ENCODE results near the gene CDADC1. TPM values are rescaled to one million over a fixed set of nuclear protein-coding genes. Genes with fewer than 3 reads are reported as not detected.
"Not testable (repeated sequence)": the region's sequence is repeated elsewhere in the genome, so short reads cannot be mapped to it uniquely, and the experiment has no call there.

Gene CDADC1
- total RNA-seq, 2 experiments from 2014 or later = 9.6 to 10.5 TPM

DNA sequence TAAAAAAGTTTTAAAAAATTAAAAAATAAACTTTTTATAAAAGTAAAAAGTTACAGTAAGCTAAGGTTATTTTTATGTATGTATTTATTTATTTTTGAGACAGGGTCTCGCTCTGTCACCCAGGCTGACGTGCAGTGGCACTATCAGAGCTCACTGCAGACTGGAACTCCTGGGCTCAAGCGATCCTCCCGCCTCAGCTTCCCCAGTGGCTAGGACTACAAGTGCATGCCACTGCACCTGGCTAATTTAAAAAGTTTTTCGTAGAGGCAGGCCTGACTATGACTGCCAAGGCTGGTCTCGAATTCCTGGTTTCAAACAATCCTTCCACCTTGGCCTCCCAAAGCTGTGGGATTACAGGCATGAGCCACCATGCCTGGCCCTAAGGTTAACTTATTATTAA, 64.1 kb downstream of the CDADC1 start:
- Mint-ChIP-seq H3K9me3 (no peaks in the 10 kb centered on the region), H3K27ac (no peak overlapping the region), H3K27me3 (no peaks in the 10 kb centered on the region), H3K4me3 (no peak overlapping the region), H3K4me1 (no peaks in the 10 kb centered on the region), H3K36me3 (ENCODE audit: low read depth) (no peaks in the 10 kb centered on the region)
- ChIA-PET POLR2A (no interaction called here), CTCF (interaction anchor here (1.1 to 1.5 kb wide), 3 partner anchors 11 to 295 kb away, joined by 3 read pairs; no protein-coding TSS in a partner anchor)
- DNase-seq = no peak

DNA sequence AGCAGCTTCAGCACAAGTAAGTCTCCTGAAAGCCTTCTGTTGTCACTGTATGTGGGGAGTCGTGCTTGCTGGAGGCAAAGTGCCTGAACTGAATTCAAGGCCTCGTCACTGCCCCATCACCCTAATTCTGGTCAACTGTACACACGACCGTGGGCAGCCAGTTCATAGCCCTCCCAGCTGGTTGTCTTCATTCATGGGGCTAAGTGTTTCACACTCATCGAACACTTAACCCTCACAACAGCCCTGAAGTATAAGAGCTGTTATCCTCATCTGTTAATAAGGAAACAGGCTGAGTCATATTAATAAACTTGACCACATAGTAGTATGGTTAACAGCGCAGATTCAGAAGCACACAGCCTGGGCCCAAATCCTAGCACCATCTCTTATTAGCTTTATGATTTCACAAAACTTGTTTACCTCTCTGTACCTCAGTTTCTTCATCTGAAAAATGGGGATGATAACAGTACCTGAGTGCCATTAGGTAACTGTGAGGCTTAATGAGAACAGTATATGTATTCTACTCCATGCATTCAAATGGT, 66.7 kb downstream of the CDADC1 start:
- H3K4me1 Mint-ChIP-seq = no peaks in the 10 kb centered on the region
- DNase-seq = no peak
- no peaks in the 10 kb centered on the region for H3K9me3 Mint-ChIP-seq
- H3K36me3 Mint-ChIP-seq (ENCODE audit: low read depth) = no peaks in the 10 kb centered on the region
- POLR2A ChIA-PET = no interaction called here
- H3K27me3 Mint-ChIP-seq = no peaks in the 10 kb centered on the region
- no peak overlapping the region for H3K4me3 Mint-ChIP-seq
- no peak overlapping the region for H3K27ac Mint-ChIP-seq
- CTCF ChIA-PET = interaction anchor here (1.2 kb wide), 2 partner anchors 8 to 95 kb away, joined by 3 to 4 read pairs; partner anchors contain the start of gene MLNR

DNA sequence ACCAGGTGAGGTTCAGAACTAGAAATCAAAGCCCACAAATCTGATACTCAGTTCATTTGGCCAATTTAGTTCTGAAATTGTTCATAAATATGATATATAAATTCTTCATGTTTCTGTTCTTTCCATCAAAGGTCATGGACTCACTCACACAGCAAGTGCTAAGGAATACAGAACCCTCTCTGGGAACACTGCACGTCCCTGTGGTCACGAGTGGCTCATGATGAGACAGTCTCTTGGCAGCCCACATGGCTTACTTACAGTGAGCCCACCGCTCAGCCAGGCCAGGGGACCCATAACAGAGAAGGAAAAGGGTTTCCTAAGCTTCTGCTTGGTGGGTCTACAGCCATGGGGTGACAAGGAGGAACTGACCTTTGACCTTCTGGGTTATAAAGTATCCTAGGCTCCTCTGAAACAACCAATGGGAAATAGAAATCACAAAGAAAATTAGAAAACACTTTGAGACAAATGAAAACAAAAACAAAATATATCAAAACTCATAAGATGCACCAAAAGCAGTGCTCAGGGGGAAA, 67.4 kb downstream of the CDADC1 start:
- ChIA-PET POLR2A (no interaction called here), CTCF (interaction anchor here (1.2 kb wide), 1 partner anchor 8 kb away, joined by 4 read pairs; no protein-coding TSS in a partner anchor)
- Mint-ChIP-seq H3K4me3 (no peak overlapping the region), H3K9me3 (no peaks in the 10 kb centered on the region), H3K27ac (no peak overlapping the region), H3K36me3 (ENCODE audit: low read depth) (no peaks in the 10 kb centered on the region), H3K4me1 (no peaks in the 10 kb centered on the region), H3K27me3 (no peaks in the 10 kb centered on the region)
- DNase-seq = no peak

DNA sequence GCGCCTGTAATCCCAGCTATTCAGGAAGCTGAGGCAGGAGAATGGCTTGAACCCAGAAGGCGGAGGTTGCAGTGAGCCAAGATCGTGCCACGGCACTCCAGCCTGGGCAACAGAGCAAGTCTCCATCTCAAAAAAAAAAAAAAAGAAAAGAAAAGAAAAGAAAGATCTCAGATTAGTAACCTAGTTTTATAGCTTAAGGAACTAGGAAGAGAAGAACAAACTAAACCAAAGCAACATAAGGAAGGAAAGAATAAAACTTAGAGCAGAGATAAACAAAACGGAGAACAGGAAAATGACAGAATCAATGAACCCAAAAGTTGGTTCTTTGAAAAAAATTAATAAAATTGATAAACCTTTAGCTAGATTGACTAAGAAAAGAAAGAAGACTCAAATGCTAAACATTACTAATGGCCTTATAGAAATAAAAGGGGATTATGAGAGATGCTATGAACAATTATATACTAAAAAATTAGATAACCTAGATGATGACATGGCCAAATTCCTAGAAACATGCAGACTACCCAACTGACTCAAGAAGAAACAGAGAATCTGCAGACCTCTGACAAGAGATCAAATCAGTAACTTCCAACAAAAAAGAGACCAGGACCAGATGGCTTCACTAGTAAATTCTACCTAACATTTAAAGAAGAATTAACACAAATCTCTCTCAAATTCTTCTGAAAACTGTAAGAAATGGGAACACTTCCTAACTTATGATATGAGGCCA, 68.2 kb downstream of the CDADC1 start:
- ChIA-PET POLR2A (no interaction called here), CTCF (interaction anchor here (0.7 kb wide), 1 partner anchor 505 kb away, joined by 3 read pairs; no protein-coding TSS in a partner anchor)
- no peaks in the 10 kb centered on the region for H3K27me3 Mint-ChIP-seq
- H3K4me1 Mint-ChIP-seq = peaks cover 5% of the 10 kb centered on the region
- no peak for DNase-seq
- H3K36me3 Mint-ChIP-seq (ENCODE audit: low read depth) = no peaks in the 10 kb centered on the region
- H3K27ac Mint-ChIP-seq = no peak overlapping the region
- no peak overlapping the region for H3K4me3 Mint-ChIP-seq
- no peaks in the 10 kb centered on the region for H3K9me3 Mint-ChIP-seq

DNA sequence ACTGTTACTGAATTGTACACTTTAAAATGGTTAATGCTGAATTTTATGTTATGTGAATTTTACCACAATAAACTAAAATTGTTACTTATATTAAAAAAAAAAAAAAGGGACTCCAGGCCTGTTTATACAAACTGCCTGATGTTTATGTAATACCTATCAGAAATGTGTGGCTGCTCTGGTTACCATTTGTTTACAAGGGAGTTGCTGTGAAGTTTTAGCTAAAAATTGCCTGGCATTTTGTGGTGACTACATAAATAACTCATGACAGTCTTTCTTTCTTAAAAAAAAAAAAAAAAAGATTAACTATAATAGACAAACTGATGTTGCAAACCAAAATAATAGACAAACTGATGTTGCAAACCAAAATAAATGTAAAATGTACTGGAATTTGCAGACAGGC, 71.8 kb downstream of the CDADC1 start:
- Mint-ChIP-seq H3K27ac (no peak overlapping the region), H3K9me3 (no peaks in the 10 kb centered on the region), H3K27me3 (no peaks in the 10 kb centered on the region), H3K36me3 (ENCODE audit: low read depth) (no peaks in the 10 kb centered on the region), H3K4me3 (no peak overlapping the region), H3K4me1 (peaks cover 12% of the 10 kb centered on the region)
- DNase-seq = no peak
- ChIA-PET CTCF (interaction anchor here (0.6 kb wide), 1 partner anchor 203 kb away, joined by 4 read pairs; no protein-coding TSS in a partner anchor), POLR2A (no interaction called here)

DNA sequence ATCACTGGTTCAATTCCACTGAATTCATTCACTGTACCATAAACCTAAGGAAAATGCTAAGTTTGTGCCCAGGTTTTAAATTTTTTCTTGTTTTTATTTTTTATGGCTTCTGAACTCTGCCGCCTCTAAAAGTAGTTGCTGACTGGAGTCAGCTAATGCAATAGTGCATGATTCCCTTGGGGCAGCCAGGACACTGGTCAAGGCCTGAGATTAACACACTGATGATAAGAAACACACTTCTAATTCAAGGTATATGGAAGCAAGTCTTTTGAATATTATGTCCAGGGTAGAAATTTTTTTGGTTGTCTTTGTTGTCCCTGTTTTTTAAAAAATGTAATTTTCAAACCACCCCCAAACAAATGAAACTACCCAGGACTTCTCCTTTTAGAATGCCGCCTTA, 72.2 kb downstream of the CDADC1 start:
- no peak overlapping the region for H3K4me3 Mint-ChIP-seq
- no peaks in the 10 kb centered on the region for H3K9me3 Mint-ChIP-seq
- H3K4me1 Mint-ChIP-seq = peaks cover 12% of the 10 kb centered on the region
- no peak for DNase-seq
- no peaks in the 10 kb centered on the region for H3K36me3 Mint-ChIP-seq (ENCODE audit: low read depth)
- ChIA-PET POLR2A (no interaction called here), CTCF (interaction anchor here (0.6 kb wide), 1 partner anchor 203 kb away, joined by 4 read pairs; no protein-coding TSS in a partner anchor)
- no peak overlapping the region for H3K27ac Mint-ChIP-seq
- H3K27me3 Mint-ChIP-seq = no peaks in the 10 kb centered on the region

DNA sequence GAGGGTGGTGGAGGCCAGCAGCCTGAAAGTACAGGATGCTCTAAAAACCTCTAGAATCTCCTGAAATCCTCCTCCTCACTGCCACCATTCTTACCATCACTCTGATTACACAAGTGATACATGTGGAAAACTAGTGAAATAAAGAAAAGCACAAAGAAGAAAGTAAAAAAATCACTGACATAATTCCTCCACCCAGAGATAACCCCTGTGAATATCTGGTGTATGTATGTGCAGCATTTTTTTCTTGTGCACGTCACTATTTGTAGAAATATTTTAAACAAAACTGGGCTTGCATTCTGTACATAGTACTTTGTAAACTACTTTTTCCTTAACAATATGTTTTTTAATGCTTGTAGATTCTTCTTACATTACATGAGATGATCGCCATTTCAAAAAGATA, 73.2 kb downstream of the CDADC1 start:
- no peak overlapping the region for H3K27ac Mint-ChIP-seq
- CTCF ChIA-PET = no interaction called here

DNA sequence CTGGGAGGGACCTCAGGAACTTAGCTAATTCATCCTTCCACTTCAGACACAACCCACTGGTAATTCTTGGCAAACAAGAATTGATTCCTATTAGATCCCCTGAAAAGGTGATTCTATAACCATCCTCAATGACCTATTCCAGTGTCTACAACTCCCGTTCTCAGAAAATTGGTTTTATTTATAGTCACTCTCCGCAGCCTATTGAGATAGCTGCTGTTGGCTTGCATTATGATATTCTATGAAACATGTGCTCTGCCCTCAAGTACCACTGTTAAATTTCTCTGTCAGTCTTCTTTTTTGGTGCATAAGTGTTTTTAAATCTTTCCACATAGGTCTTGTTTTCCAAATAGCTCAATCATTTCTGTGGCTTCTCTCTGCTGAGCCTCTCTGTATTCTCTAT, 75.0 kb downstream of the CDADC1 start:
- H3K27ac Mint-ChIP-seq = no peak overlapping the region
- no peaks in the 10 kb centered on the region for H3K27me3 Mint-ChIP-seq
- DNase-seq = no peak
- H3K4me3 Mint-ChIP-seq = no peak overlapping the region
- ChIA-PET POLR2A (no interaction called here), CTCF (interaction anchor here (1.0 to 2.4 kb wide), 3 partner anchors 8 to 11 kb away, joined by 3 to 11 read pairs (median 4); no protein-coding TSS in a partner anchor)
- no peaks in the 10 kb centered on the region for H3K36me3 Mint-ChIP-seq (ENCODE audit: low read depth)
- H3K4me1 Mint-ChIP-seq = peaks cover 12% of the 10 kb centered on the region
- H3K9me3 Mint-ChIP-seq = no peaks in the 10 kb centered on the region

More for the DNA sequence above, 73.2 kb downstream of the CDADC1 start:
- Mint-ChIP-seq H3K27me3 (no peaks in the 10 kb centered on the region), H3K9me3 (no peaks in the 10 kb centered on the region), H3K4me3 (no peak overlapping the region), H3K36me3 (ENCODE audit: low read depth) (no peaks in the 10 kb centered on the region), H3K4me1 (peaks cover 12% of the 10 kb centered on the region)
- POLR2A ChIA-PET = no interaction called here
- DNase-seq = no peak

DNA sequence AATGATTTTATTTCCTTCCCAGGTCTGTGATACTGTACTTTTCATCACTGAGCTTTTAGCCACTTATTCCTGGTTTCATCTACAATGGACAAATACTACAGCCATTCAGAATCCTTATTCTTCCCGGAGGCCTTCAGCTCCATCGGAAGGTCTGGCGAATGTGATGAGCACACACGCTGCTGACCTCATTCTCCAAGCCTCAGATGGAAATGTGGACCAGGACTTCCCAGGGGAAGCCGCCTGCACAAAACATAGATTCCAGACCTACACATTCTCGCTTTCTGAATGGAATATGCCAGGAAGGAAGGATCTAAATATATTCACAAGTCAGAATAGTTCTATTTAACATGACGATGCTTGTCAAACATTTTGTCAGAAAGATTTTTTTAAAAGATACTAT, 75.6 kb downstream of the CDADC1 start:
- no peaks in the 10 kb centered on the region for H3K9me3 Mint-ChIP-seq
- CTCF ChIA-PET = interaction anchor here (1.0 to 2.4 kb wide), 3 partner anchors 9 to 11 kb away, joined by 3 to 11 read pairs (median 4); no protein-coding TSS in a partner anchor
- POLR2A ChIA-PET = no interaction called here
- H3K4me3 Mint-ChIP-seq = no peak overlapping the region
- no peak overlapping the region for H3K27ac Mint-ChIP-seq
- H3K36me3 Mint-ChIP-seq (ENCODE audit: low read depth) = no peaks in the 10 kb centered on the region
- DNase-seq = no peak
- H3K4me1 Mint-ChIP-seq = peaks cover 12% of the 10 kb centered on the region
- H3K27me3 Mint-ChIP-seq = no peaks in the 10 kb centered on the region

DNA sequence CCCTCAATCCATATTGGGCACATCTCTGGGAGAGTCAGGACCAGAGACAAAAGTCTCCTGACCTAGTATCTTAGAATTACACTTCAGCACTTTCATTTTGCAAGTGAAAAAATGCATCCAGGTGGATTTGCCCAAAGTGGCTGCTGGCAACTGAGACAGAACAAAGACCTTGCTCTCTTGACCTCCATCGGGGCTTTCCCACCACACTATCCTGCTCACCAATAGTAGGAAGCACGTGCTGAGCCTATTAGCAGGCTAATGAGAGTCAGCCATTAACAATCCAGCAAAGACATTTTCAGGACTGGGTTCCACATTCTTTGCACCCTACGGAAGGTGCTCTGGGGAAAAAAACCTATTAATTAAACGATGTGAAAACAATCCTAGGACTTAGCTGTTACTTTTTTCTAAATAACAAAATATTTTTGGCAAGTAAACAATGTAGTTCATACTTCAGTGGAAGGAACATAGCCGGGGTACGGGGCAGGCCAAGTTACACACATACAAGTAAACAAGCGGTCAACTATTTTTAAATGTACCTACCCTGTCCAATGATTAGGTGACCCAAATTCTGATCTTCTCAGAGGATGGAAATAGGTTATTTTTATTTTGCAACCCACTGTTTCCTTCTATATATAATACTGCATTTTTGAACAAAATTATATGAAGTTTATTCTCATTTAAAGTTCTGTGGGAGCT, 78.6 kb downstream of the CDADC1 start:
- Mint-ChIP-seq H3K36me3 (ENCODE audit: low read depth) (no peaks in the 10 kb centered on the region), H3K9me3 (no peaks in the 10 kb centered on the region), H3K4me3 (no peak overlapping the region), H3K27ac (no peak overlapping the region), H3K4me1 (peaks cover 2% of the 10 kb centered on the region), H3K27me3 (no peaks in the 10 kb centered on the region)
- ChIA-PET CTCF (interaction anchor here (0.6 kb wide), 1 partner anchor 236 kb away, joined by 3 read pairs; no protein-coding TSS in a partner anchor), POLR2A (no interaction called here)
- no peak for DNase-seq

DNA sequence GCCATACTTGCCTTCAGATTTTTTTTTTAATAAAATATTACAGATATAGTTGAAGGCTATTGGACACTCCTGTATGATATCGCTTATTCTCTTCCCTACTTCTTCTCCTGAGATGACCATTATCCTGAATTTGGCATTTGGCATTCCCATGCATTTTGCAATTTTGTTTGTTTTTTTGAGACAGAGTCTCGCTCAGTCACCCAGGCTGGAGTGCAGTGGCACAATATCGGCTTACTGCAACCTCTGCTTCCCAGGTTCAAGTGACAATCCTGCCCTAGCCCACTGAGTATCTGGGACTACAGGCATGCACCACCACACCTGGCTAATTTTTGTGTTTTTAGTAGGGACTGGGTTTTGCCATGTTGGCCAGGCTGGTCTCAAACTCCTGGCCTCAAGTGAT, 79.4 kb downstream of the CDADC1 start:
- H3K27me3 Mint-ChIP-seq; H3K36me3 Mint-ChIP-seq (ENCODE audit: low read depth); H3K27ac Mint-ChIP-seq; H3K4me1 Mint-ChIP-seq; H3K9me3 Mint-ChIP-seq; H3K4me3 Mint-ChIP-seq; POLR2A ChIA-PET; DNase-seq: not testable (repeated sequence)
- CTCF ChIA-PET = interaction anchor here (0.6 kb wide), 1 partner anchor 235 kb away, joined by 3 read pairs; no protein-coding TSS in a partner anchor

DNA sequence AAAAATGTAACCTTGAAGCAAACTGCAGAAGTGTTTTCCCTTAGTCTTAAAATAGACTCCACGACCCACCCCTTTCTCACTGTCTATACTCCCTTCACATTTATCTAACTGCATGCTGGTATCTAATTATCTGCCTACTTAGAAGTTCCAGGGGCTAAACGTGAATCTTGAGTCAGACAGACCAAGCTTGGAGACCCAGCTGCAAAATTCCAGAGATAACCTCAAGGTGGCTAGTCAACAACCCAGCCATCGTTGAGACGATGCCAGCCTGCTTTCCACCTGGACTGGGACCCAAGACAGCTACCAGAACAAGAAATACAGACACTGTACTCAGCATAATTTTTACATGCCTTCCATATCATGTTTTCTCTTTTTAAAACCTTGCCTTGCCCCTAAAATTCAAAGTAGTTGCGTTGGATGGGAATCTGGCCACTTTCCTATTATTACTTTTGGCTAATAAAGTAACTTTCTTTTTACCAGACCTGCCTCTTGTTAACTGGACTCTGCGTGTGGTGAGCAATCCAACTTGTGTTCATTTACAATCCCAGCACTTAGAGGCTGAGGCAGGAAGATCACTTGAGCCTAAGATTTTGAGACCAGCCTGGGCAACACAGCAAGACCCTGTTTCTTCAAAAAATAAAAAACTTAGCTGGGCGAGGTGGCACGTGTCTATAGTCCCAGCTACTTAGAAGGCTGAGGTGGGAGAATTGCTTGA, 82.3 kb downstream of the CDADC1 start:
- H3K4me1 Mint-ChIP-seq = no peaks in the 10 kb centered on the region
- POLR2A ChIA-PET = no interaction called here
- no peaks in the 10 kb centered on the region for H3K9me3 Mint-ChIP-seq

More for the DNA sequence above, 82.3 kb downstream of the CDADC1 start:
- H3K36me3 Mint-ChIP-seq (ENCODE audit: low read depth) = no peaks in the 10 kb centered on the region
- H3K27me3 Mint-ChIP-seq = no peaks in the 10 kb centered on the region
- DNase-seq = no peak
- no peak overlapping the region for H3K27ac Mint-ChIP-seq
- CTCF ChIA-PET = no interaction called here
- H3K4me3 Mint-ChIP-seq = no peak overlapping the region

All from activated CD4-positive, alpha-beta T cell treated with anti-CD3 and anti-CD28 coated beads, Interleukin-2, amount 10 ng/mL, durations not matched to agents 7 days and 5 days (primary cell).